HL-60 (cell line): Measurements from ENCODE around the gene KRTAP22-2.

ENCODE experiments used
- DNase-seq, 2 experiments: peaks; one replicate each; pipeline ENCODE4 v3.0.0-alpha.2; 2010 to 2020; ENCODE audit warnings: low read depth in 1 of 2, low spot score in 1 of 2
- H3K27ac ChIP-seq: fragments of 250-450 bp; sonication (Bioruptor Pico); replicated peaks from 2 replicates; pipeline ENCODE4 v1.5.1; 2020; ENCODE audit warnings: mild to moderate bottlenecking, moderate library complexity
- H3K27me3 ChIP-seq: fragments of 250-450 bp; sonication (Bioruptor Pico); 2 replicates; pipeline ENCODE4 v1.5.1; 2021; ENCODE audit warnings: mild to moderate bottlenecking, moderate library complexity; ENCODE audit not compliant: insufficient read depth, poor library complexity, severe bottlenecking
- H3K4me3 ChIP-seq: replicated peaks from 2 replicates; pipeline ENCODE4 v1.5.1; 2011; ENCODE audit warnings: mild to moderate bottlenecking, control low read depth, low read length; ENCODE audit not compliant: insufficient read depth
- CTCF ChIP-seq: IDR thresholded peaks from one replicate; pipeline ENCODE4 v1.5.1; 2011; ENCODE audit warnings: low read length, control low read depth, inconsistent platforms; ENCODE audit not compliant: insufficient read depth
- GABPA ChIP-seq: IDR thresholded peaks from 2 replicates; pipeline ENCODE4 v1.6.1; 2012; ENCODE audit warnings: low read depth
- POLR2AphosphoS5 ChIP-seq: IDR thresholded peaks from 2 replicates; pipeline ENCODE4 v1.6.1; 2012; ENCODE audit warnings: low read depth
- REST ChIP-seq: IDR thresholded peaks from 2 replicates; pipeline ENCODE4 v1.6.1; 2012; ENCODE audit warnings: low read depth; ENCODE audit not compliant: insufficient replicate concordance
- SPI1 ChIP-seq: IDR thresholded peaks from 2 replicates; pipeline ENCODE4 v1.6.1; 2012; ENCODE audit warnings: low read depth, mild to moderate bottlenecking, borderline replicate concordance

Gene KRTAP22-2

GRCh38 chr21:30567617-30568016 is 22.6 kb downstream of the KRTAP22-2 start:
- no peak for TF ChIP-seq GABPA
- TF ChIP-seq SPI1: no peak
- no peak for TF ChIP-seq CTCF
- no peak for TF ChIP-seq REST
- no peak for TF ChIP-seq POLR2AphosphoS5
- no peak for DNase-seq

GRCh38 chr21:30563630-30564029 is 26.6 kb downstream of the KRTAP22-2 start:
- Histone ChIP-seq H3K27me3 (no peaks in the 10 kb centered on the region), H3K27ac (no peak overlapping the region), H3K4me3 (no peak overlapping the region)
- no peak for TF ChIP-seq CTCF
- no peak for TF ChIP-seq SPI1
- no peak for TF ChIP-seq REST
- no peak for TF ChIP-seq GABPA
- TF ChIP-seq POLR2AphosphoS5: no peak
- no peak for DNase-seq

More at GRCh38 chr21:30567617-30568016, 22.6 kb downstream of the KRTAP22-2 start:
- Histone ChIP-seq H3K27me3 (no peaks in the 10 kb centered on the region), H3K27ac (no peak overlapping the region), H3K4me3 (no peak overlapping the region)

GRCh38 chr21:30563072-30563471 is 27.1 kb downstream of the KRTAP22-2 start:
- H3K4me3 ChIP-seq: no peak overlapping the region
- H3K27ac ChIP-seq: no peak overlapping the region
- no peak for TF ChIP-seq SPI1
- no peak for TF ChIP-seq POLR2AphosphoS5
- no peak for TF ChIP-seq CTCF
- TF ChIP-seq GABPA: no peak
- no peak for TF ChIP-seq REST
- H3K27me3 ChIP-seq: no peaks in the 10 kb centered on the region
- no peak for DNase-seq
